ENCODE measurements around the gene BTAF1.

GRCh38 chr10:91931526-91932190 lies 8.1 kb downstream of the BTAF1 start:
- TF ChIP-seq CTCF (IDR thresholded peaks at IDR 0.05; ENCODE audit: poor library complexity) (no peak), EZH2 (IDR thresholded peaks at IDR 0.05; ENCODE audit: borderline replicate concordance) (no peak)

Measured in hepatocyte (in vitro differentiated cells).